Astrocyte of the cerebellum (primary cell): ENCODE results near the gene THSD8.
A peak's percentile ranks its signal among the peaks of the same experiment; 100 is the strongest.
"Not testable (repeated sequence)": the region's sequence is repeated elsewhere in the genome, so short reads cannot be mapped to it uniquely, and the experiment has no call there.

ENCODE experiments used
- DNase-seq: peaks from one replicate; pipeline ENCODE4 v3.0.0-alpha.2; 2011; ENCODE audit warnings: low read depth
- H3K4me3 ChIP-seq: 2 replicates; pipeline ENCODE4 v1.5.1; 2011; ENCODE audit warnings: mild to moderate bottlenecking, low read depth, low read length, moderate library complexity
- CTCF ChIP-seq: IDR thresholded peaks from 2 replicates; pipeline ENCODE4 v1.5.1; 2012; ENCODE audit warnings: low read length, low read depth, moderate library complexity, mild to moderate bottlenecking; ENCODE audit errors: missing control alignments
- in situ Hi-C: cut with HindIII; loops from 2 replicates; pipeline ENCODE4 v1.10.0; 2017; ENCODE audit warnings: low sequenced_read_pairs

Gene THSD8

DNA sequence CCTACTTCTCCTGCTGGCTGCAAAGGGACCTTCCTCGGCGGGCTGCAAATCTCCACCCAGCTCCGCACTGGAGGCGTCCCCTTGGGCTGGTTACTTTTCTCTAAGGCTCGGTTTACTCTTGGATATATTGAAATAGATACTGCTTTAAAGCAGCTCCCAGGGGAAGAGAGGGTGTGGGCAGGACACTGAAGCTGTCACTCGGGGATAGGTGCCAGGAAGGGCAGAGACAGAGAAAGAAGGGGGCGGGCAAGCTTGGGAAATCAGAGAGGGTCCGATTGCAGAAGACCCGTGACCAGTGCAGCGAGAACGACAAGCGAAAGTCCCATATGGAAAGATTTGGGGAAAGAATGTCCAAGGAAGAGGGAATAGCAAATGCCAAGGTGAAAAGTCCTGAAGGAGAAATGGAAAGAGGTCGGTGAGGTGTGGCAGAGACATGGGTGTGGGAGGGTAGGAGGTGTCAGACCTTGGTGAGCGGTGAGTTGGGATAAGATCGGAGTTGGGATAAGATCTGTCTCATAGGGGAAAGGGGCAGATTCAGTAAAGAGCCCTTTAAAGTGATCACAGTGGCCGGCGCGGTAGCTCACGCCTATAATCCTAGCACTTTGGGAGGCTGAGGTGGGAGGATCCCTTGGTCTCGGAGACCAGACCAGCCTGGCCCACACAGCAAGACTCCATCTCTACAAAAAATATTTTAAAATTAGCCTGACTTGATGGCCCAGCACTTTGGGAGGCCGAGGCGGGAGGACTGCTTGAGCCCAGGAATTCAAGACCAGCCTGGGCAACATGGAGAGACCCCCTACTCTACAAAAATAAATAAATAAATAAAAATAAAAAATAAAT is 618 bp downstream of the THSD8 start:
- in situ Hi-C loops: no loop called here
- DNase-seq: no peak
- H3K4me3 ChIP-seq: peak overlapping the region; percentile 88
- no peak for TF ChIP-seq CTCF

DNA sequence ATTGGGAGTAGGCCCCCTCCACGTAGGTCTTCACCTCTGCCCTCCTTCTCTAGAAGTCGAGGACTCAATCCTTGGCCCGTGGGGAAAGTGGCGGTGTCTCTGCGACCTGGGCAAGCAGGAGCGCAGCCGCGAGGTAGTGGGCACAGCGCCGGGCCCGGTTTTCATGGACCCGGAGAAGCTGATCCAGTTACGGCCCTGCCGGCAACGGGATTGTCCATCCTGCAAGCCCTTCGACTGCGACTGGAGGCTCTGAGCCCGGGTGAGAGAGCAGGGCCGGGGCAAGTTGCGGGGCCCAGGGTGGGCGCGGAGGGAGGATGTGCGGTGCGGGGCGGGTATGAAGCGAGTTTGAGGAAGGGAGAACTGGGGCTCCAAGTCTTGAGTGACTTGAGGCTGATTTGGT is 2.2 kb downstream of the THSD8 start:
- TF ChIP-seq CTCF: no peak
- no peak overlapping the region for H3K4me3 ChIP-seq
- no peak for DNase-seq
- in situ Hi-C loops: no loop called here

DNA sequence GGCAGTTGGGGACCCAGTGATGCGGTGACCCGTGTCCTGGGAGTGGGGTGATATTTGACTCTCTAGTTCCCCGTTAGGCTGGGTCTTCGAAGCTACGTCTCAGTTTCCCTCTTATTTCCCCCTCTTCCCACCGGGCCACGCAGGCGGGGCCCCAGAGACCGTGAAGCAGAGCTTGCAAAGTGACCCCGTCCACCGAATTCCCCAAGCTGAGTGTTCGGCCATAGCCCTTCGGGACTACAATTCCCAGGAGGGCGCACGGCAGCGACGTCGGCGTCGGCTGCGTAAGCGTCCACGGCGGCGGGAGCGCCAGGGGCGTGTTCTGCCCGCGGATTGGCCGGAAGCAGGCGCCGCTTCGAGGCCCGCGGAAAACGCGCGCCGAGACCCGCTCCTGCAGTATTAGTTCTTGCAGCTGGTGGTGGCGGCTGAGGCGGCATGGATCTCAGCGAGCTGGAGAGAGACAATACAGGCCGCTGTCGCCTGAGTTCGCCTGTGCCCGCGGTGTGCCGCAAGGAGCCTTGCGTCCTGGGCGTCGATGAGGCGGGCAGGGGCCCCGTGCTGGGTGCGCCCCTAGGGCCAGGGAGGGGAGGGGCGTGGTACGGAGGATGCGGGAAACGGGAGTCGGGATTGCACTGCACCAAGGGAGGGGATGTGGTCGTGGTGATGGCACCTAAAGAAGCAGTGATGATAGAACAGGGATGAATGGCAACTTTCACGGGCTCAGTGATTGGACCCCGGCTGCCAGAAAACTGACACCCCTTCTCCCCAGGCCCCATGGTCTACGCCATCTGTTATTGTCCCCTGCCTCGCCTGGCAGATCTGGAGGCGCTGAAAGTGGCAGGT is 4.6 kb downstream of the THSD8 start, which contains the start of gene RNASEH2A:
Gene RNASEH2A (plus strand): TSS at position 343 of the 840 bp plus-strand sequence. CDS start 90 bp downstream, at position 433.
- H3K4me3 ChIP-seq: peak within 1 kb of the TSS; percentile 64
- DNase-seq: peak; percentile 73
- in situ Hi-C loops: no loop called here
- TF ChIP-seq CTCF: no peak

DNA sequence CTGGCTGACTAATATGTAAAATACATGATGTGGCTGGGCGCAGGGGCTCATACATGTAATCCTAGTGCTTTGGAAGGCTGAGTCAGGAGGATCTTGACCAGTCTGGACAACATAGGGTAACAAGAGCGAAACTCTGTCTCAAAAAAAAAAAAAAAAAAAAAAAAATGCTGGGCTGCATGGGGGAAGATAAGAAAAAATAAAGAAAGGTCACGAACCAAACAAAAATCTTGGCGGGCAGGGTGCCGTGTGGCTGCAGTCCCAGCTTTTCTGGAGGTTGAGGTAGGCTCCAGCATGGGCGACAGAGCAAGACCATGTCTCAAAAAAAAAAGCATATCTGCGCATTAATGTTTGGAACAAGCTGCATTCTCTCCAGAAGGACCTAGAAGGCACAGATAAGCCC is 13.2 kb downstream of the THSD8 start:
- no peak for TF ChIP-seq CTCF
- in situ Hi-C loops: loop anchor here (5.0 kb wide), 1 partner anchor 48 kb away; no protein-coding TSS in a partner anchor
- no peak for DNase-seq
- no peak overlapping the region for H3K4me3 ChIP-seq

- H3K4me3 ChIP-seq, DNase-seq: not testable (repeated sequence)
- in situ Hi-C loops: loop anchor here (5.0 kb wide), 1 partner anchor 50 kb away; no protein-coding TSS in a partner anchor
Measured at GRCh38 chr19:12817188-12817587, 15.3 kb downstream of the THSD8 start.

- H3K4me3 ChIP-seq, DNase-seq: not testable (repeated sequence)
- in situ Hi-C loops: loop anchor here (5.0 kb wide), 1 partner anchor 51 kb away; no protein-coding TSS in a partner anchor
Measured at GRCh38 chr19:12817810-12818209, 15.9 kb downstream of the THSD8 start.

- no peak overlapping the region for H3K4me3 ChIP-seq
- no peak for TF ChIP-seq CTCF
- no peak for DNase-seq
- in situ Hi-C loops: no loop called here
Measured at GRCh38 chr19:12821761-12822160, 19.9 kb downstream of the THSD8 start.
